ENCODE results near the gene CELSR1. TPM values are rescaled to one million over a fixed set of nuclear protein-coding genes. Genes with fewer than 3 reads are reported as not detected.

Gene CELSR1
- total RNA-seq, 1 donor from 2014 or later = 27.6 TPM

DNA sequence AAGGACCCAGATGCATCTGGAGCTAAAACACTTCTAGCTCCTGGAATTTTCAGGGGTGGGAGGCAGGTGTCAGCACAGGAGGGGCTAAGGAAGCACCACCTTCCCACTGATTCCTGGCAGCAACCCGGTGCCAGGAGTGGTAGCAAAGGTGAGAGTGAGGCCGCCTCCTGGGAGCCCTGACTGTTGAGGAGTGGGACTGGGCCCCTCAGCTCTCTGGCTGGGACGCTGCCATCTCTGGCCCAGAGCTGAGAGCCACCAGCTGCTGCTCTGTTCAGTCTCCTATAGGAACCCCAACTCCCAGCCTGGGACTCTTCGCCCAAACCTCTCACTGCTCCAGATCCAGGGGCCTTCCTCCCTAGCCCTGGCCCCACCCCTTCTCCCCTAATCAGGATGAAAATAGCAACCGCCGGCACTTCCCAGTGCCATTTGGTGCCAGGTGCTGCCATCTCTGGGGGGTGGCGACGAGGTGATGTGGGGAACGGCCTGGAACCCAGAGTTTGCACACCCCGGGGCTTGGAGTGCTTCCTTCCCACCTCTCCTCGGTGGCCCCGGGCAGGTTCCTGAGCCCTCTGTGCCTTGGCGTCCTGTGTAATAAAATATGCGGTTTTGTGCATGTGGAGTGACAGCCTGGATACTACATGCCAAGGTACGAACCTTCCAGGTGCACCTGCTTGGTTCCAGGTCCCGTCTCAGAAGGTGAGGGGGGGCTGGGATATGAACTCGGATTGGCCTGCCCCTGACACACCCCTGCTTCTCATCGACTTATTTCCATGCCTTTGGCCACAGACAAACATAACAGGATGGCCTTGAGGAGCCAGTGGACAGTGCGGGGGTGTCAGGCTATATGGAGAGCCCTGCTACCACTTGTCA is 35.7 kb upstream of the CELSR1 start:
- H4K20me1 ChIP-seq (ENCODE audit: insufficient read depth, low read length) = peaks cover 6% of the 10 kb centered on the region
- H3K4me1 ChIP-seq (ENCODE audit: insufficient read depth, low read length) = peaks cover 12% of the 10 kb centered on the region
- no peak overlapping the region for H3K9ac ChIP-seq (ENCODE audit: low read length)
- Mint-ChIP-seq H3K4me3 (ENCODE audit: unreplicated experiment) (no peak overlapping the region), H3K27me3 (ENCODE audit: low read depth, unreplicated experiment) (peaks cover 29% of the 10 kb centered on the region), H3K4me1 (ENCODE audit: low read depth, unreplicated experiment) (peaks cover 7% of the 10 kb centered on the region), H3K27ac (ENCODE audit: unreplicated experiment) (no peak overlapping the region), H3K9me3 (ENCODE audit: unreplicated experiment) (peaks cover 14% of the 10 kb centered on the region), H3K36me3 (ENCODE audit: low read depth, unreplicated experiment) (peaks cover 2% of the 10 kb centered on the region)
- H2AFZ ChIP-seq (ENCODE audit: low read depth, low read length) = no peak overlapping the region
- no peaks in the 10 kb centered on the region for H3K36me3 ChIP-seq (ENCODE audit: insufficient read depth, low read length)
- TF ChIP-seq, protein P1, sequence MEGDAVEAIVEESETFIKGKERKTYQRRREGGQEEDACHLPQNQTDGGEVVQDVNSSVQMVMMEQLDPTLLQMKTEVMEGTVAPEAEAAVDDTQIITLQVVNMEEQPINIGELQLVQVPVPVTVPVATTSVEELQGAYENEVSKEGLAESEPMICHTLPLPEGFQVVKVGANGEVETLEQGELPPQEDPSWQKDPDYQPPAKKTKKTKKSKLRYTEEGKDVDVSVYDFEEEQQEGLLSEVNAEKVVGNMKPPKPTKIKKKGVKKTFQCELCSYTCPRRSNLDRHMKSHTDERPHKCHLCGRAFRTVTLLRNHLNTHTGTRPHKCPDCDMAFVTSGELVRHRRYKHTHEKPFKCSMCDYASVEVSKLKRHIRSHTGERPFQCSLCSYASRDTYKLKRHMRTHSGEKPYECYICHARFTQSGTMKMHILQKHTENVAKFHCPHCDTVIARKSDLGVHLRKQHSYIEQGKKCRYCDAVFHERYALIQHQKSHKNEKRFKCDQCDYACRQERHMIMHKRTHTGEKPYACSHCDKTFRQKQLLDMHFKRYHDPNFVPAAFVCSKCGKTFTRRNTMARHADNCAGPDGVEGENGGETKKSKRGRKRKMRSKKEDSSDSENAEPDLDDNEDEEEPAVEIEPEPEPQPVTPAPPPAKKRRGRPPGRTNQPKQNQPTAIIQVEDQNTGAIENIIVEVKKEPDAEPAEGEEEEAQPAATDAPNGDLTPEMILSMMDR (IDR thresholded peaks at IDR 0.05; ENCODE audit: insufficient read depth, low read depth, low read length) = no peak
- TF ChIP-seq EZH2 (IDR thresholded peaks at IDR 0.05; ENCODE audit: insufficient read depth, low read length) = no peak
- no peak overlapping the region for H3K4me2 ChIP-seq (ENCODE audit: low read length)
- H3K27me3 ChIP-seq (ENCODE audit: insufficient read depth, low read length) = no peaks in the 10 kb centered on the region
- no peak for DNase-seq (ENCODE audit: low read depth)
- H3K9me3 ChIP-seq (ENCODE audit: insufficient read depth, low read depth, low read length) = peaks cover 11% of the 10 kb centered on the region
- FAIRE-seq = no peak
- H3K79me2 ChIP-seq (ENCODE audit: insufficient read depth, low read length) = peaks cover 7% of the 10 kb centered on the region
- H3K4me3 ChIP-seq (ENCODE audit: insufficient read depth, low read depth, low read length) = no peak overlapping the region
- H3K27ac ChIP-seq (ENCODE audit: low read depth, low read length) = no peak overlapping the region

DNA sequence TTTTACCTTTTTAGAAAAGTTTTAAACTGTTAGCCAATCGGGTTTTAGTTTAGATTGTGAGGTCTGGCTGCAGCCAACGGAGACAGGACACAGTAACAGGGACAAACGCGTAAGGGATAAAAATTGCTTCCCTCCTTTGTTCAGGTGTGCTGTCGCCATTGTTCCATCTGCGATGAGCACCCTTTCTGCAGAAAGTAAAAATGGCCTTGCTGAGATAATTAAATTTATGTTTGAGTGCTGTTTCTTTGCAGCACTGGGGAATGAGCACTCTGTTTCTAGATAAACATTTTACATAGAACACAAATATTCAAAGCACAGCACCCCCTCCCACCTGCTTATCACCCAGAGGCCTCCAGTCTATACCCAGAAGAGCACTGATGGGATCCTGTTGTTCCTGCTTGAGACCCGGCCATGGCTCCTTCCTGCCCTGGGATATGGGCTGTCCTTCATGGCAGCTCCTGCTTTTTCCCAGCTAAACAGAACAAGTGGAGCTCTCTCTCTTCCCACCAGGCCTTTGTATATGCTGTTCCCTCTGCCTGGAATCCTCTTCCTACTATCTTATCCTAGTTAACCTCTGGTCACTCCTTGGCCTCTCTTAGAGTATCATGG is 34.3 kb upstream of the CELSR1 start:
- H3K27me3 ChIP-seq (ENCODE audit: insufficient read depth, low read length) = no peaks in the 10 kb centered on the region
- no peak for DNase-seq (ENCODE audit: low read depth)
- peaks cover 5% of the 10 kb centered on the region for H3K4me1 Mint-ChIP-seq (ENCODE audit: low read depth, unreplicated experiment)

More for the DNA sequence above, 34.3 kb upstream of the CELSR1 start:
- TF ChIP-seq, protein P1 (IDR thresholded peaks at IDR 0.05; ENCODE audit: insufficient read depth, low read depth, low read length) = no peak
- TF ChIP-seq EZH2 (IDR thresholded peaks at IDR 0.05; ENCODE audit: insufficient read depth, low read length) = no peak
- no peak overlapping the region for H3K27ac Mint-ChIP-seq (ENCODE audit: unreplicated experiment)
- Histone ChIP-seq H3K79me2 (ENCODE audit: insufficient read depth, low read length) (no peaks in the 10 kb centered on the region), H3K9ac (ENCODE audit: low read length) (no peak overlapping the region), H3K4me1 (ENCODE audit: insufficient read depth, low read length) (peaks cover 5% of the 10 kb centered on the region), H3K27ac (ENCODE audit: low read depth, low read length) (no peak overlapping the region), H2AFZ (ENCODE audit: low read depth, low read length) (no peak overlapping the region), H3K4me2 (ENCODE audit: low read length) (no peak overlapping the region), H3K9me3 (ENCODE audit: insufficient read depth, low read depth, low read length) (peaks cover 11% of the 10 kb centered on the region), H3K4me3 (ENCODE audit: insufficient read depth, low read depth, low read length) (no peak overlapping the region), H4K20me1 (ENCODE audit: insufficient read depth, low read length) (no peaks in the 10 kb centered on the region), H3K36me3 (ENCODE audit: insufficient read depth, low read length) (no peaks in the 10 kb centered on the region)
- no peak overlapping the region for H3K4me3 Mint-ChIP-seq (ENCODE audit: unreplicated experiment)
- H3K9me3 Mint-ChIP-seq (ENCODE audit: unreplicated experiment) = peaks cover 14% of the 10 kb centered on the region
- peaks cover 30% of the 10 kb centered on the region for H3K27me3 Mint-ChIP-seq (ENCODE audit: low read depth, unreplicated experiment)
- peaks cover 2% of the 10 kb centered on the region for H3K36me3 Mint-ChIP-seq (ENCODE audit: low read depth, unreplicated experiment)
- no peak for FAIRE-seq
